GM21526 (cell line): Measurements from ENCODE around the gene SMG6.

ENCODE experiments used
- ATAC-seq: cut with Tn5 transposase; IDR thresholded peaks from one replicate; pipeline ENCODE4 v1.9.1; 2021; ENCODE audit warnings: moderate library complexity; ENCODE audit not compliant: unreplicated experiment, low FRiP score

SMG6 gene

DNA sequence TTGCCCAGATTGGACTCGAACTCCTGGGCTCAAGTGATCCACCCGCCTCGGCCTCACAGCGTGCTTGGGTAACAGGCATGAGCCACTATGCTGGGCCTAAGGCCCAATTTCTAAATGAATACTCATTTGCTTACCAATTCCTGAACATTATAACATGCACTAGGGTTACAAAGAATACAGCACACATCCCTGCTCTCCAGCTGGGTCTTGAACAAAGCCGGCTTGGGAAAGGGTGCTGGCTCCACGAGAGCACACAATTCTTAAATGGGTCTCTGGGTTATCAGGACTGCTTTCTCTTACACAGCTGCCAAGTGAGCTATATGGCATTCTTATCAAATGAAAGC, 190.3 kb downstream of the SMG6 start:
- no peak for ATAC-seq

DNA sequence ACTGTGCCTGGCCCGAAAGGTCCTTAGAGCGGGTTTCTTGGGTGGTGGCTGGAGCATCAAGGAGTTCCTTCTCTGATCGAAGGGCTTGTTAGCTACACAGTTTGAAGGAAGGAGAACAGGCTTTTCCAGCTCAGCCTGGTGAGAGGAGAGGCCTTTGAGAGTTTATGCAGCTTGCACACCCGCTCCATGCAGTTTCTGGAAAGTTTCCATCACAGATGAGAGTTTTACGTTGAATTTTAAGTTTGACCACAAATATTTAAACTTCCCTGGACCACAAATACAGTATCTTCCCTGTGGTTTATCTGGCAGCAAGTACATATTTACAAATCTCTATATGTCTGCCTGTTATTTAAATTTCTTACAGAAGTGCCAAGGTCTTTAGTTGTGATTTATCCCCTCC, 191.9 kb downstream of the SMG6 start:
- ATAC-seq = no peak

DNA sequence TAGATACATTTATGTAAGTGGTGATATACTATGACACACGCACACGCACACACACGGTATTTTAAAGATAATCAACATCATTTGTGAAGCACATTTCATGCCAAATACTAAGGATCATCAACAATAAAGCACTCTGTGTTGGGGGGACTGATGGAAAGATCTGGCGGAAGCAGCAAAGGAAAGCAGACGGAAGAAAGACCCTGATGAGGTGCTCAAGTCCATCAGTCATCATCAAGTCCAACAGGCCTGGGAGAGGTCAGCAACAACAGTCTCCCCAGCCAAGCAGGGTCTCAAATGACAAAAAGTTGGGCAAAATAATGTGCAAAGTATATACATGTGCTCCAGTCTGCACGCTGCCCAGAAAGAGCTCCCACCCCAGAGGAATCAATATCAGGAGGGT, 193.1 kb downstream of the SMG6 start:
- ATAC-seq = no peak

- no peak for ATAC-seq
These were observed 195.4 kb downstream of the SMG6 start for GRCh38 chr17:2108170-2108569.

GRCh38 chr17:2107506-2107905, 196.1 kb downstream of the SMG6 start:
- no peak for ATAC-seq

DNA sequence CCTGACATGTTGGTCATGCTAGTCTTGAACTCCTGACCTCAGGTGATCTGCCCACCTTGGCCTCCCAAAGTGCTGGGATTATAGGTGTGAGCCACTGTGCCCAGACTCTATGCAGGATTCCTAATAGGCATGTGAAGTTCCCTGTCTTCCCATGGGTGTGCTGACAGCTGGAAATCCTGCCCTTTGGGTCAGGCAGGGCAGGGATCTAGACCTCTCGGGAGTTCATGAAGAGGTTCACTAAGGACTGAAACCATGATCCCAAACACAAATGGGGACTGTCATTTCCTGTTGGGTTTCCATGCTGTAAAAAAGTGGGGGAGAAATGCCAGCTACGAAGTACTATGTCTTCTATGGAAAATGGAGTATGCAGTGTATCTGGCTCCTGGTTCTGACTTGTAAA, 196.5 kb downstream of the SMG6 start:
- ATAC-seq = no peak

DNA sequence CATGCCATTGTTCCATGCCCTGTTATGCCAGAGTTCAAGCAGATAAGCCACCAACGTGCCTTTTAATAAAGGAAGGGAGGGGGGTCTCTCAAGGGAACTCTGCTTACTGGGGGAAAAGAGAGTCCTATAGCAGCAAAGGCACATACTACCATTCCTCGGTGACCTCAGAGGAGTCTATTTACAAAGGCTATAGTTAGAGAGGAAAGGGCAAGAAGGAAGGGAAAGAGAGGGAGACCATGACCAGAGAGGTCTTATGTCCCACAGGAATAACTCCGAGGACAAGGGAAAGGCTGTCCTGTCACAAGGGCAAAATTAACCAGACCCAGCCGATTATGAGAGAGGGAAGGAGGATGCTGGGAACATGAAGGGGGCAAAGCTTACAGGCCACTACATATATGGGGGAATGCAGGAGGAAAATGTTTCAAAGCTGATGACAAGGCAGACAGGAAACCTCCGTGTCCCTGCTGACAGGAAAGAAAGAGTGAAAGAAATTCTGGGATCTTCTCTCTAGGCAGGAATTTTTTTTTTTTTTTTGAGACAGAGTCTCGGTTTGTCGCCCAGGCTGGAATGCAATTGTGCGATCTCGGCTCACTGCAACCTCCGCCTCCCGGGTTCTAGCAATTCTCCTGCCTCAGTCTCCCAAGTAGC, 197.2 kb downstream of the SMG6 start:
- no peak for ATAC-seq

GRCh38 chr17:2105663-2106062, 197.9 kb downstream of the SMG6 start:
- ATAC-seq = no peak

- ATAC-seq = no peak
These were observed 200.4 kb downstream of the SMG6 start for GRCh38 chr17:2102931-2103809.

GRCh38 chr17:2101448-2102257, 201.9 kb downstream of the SMG6 start:
- ATAC-seq = no peak

- ATAC-seq = no peak
These were observed 208.1 kb downstream of the SMG6 start for GRCh38 chr17:2095536-2095910.

GRCh38 chr17:2094891-2095535, 208.6 kb downstream of the SMG6 start:
- ATAC-seq = no peak

GRCh38 chr17:2093349-2093748, 210.2 kb downstream of the SMG6 start:
- ATAC-seq = no peak

DNA sequence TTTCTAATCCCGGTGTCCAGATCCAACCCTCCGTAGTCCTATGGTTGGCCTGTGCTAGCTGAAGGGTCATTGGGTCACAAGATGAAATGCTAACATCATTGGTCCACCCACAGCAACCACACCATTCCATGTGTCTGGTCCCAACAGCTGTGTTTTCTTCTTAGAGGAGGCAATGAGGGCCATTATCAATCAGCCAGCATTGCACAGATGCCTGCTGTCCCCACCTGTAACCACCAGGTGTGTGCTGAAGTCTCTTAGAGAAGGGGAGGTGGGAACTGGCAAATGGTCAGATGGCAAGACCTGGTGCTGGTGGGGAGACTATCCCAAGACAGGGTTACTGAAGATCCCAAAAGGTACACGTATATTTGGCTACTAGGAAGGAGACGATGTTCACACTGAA, 211.3 kb downstream of the SMG6 start:
- no peak for ATAC-seq

DNA sequence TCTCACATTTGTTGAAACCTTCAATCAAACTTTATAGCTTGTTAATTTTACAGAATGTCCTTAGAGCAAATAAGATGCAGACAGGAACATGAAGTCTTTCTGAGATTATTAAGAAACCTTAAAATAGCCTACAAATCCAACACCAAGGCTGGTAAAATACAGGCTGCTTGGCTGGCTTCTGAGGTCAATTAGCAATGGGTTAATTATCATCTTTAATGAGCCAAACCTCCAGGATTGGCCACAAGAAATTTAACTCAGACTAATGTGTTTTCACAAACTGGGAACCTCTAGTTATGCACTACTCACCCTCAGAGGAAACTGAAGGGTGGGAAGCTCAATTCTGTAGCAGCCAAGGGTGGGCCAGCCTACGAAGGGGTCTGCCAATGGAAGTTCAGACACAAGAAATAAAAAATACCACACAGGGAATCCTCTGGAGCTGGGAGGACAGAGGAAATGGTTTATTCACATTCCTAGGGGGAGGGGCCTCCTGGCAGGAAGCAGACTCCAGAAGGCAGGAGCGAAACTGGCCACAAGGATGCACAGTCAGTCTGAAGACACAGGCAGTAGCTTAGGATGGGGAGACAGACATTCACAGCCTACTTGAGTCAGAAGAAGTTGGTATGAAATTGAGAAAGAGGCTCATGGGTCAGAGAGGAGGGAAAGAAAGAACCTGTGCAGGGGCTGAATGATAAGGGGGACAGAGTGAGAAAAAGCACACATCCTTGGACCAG, 212.6 kb downstream of the SMG6 start:
- no peak for ATAC-seq

- no peak for ATAC-seq
These were observed 213.4 kb downstream of the SMG6 start for GRCh38 chr17:2090210-2090641.

DNA sequence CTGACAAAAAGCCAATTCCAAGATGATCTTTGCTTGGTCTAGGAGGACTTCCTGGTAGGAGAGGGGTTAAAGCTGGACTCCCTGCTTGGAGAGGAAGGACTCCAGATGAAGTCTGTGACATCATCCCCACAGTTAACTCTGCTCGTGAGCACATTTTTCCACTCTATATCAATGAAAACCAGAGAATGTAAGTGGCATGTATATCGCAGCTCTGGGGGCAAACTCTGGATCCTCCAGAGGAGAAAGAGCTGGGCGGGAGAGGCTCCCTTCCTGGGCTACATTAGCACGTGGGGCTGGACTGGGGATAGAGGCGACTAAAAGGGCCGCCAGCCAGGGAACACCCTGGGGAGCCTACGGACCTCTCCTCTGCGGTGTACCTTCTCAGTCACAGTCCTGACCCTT, 214.6 kb downstream of the SMG6 start:
- peak; percentile 12 for ATAC-seq

DNA sequence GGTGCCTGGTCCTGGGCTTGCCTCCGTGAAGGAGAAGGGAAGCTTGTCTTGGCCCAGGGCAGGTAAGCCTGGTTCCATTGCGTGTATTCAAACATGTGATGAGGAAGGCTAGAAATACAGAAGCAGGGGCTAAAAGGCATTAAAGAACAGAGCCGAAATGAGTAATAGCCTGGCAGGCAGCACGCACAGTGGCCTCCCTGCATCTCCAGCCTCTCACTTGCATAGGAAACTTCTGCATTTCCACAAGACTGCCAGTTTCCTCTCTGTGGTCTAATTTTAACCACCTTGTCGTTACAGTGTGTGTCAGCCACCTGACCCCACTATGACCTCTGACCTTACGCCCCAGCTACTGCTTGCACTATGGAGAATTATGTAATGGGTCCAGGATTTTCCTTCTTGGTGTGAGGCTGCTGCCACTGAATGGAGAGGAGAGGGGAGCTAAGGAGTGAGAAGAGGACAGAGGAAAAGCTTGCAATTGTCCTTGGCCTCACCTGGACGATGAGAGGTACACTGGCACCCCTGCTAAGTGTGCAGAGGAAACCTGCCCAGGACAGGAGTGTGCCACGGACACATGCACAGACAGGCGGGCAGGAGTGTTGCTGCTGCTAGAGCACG, 215.9 kb downstream of the SMG6 start:
- ATAC-seq = no peak

DNA sequence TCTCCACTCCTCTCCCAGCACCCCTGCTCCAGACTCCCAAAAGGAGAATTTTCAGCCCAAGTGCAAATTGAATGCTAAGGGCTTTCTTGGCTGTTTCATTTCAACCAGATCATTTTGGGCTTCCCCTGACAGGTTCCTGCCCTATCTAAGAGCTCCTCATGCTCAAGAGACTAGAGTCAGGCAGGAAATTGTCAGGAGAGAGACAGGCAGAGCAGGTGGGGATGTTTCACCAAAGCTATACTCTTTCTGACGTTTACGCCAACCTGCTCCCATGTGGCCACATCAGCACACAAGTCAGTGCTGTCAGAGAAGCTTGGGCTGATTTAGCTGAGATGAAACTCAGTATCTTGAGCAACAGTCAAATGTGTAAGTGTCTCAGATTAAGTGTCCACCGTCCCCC, 217.3 kb downstream of the SMG6 start:
- no peak for ATAC-seq

DNA sequence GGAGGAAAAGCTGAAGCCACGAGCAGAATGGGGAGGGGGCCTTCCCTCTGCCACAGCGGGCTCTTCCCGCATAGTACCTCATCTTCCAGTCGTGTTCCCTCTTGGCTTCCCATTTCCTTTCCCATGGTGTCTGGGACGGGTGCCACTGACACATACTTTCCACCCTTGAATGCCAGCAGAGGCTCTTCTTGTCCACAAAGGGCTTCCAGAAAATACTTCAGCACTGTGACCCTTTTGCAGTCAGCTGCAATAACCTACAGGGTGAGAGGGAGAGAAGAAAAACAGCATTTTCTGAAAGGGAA, 218.0 kb downstream of the SMG6 start:
- no peak for ATAC-seq
